ENCODE measurements around the gene RASGRP4.

RASGRP4 gene

DNA sequence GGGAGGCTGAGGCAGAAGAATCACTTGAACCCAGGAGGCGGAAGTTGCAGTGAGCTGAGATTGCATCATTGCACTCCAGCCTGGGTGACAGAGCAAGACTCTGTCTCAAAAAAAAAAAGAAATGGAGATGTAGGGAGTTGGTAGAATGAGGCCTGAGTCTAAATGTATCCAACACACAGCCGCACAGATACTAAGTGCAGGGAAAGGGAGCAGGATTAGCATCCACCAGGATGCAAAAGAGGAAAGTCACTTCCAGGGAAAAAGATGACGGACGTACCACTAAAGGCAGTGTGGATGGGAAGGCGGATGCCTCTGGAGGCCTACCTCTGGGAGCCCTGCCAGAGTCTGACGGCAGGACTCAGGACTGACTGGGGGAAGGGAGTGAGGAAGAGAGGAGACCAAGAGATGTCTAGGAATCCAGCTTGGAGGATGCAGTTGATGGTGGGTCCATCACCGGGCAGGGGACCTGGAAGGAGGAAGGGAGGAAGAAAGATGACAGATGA is 16.3 kb downstream of the RASGRP4 start:
- POLR2A ChIA-PET = no interaction called here
- Histone ChIP-seq H3K27ac (ENCODE audit: extremely low read depth, low read depth, low read length) (no peak overlapping the region), H3K4me3 (ENCODE audit: low read depth, low read length) (no peak overlapping the region), H3K9me3 (ENCODE audit: control insufficient read depth, insufficient read depth, low read depth, low read length) (no peaks in the 10 kb centered on the region), H3K4me1 (ENCODE audit: control insufficient read depth, insufficient read depth, low read length) (no peaks in the 10 kb centered on the region), H3K36me3 (ENCODE audit: control insufficient read depth in 2 of 2, insufficient read depth in 1 of 2, low read length in 2 of 2) (peaks cover 14 to 26% of the 10 kb centered on the region in 2 experiments; a peak in 2 of 3 replicates)
- CTCF ChIA-PET = interaction anchor here (0.6 kb wide), 2 partner anchors 62 to 160 kb away, joined by 3 read pairs; no protein-coding TSS in a partner anchor
- TF ChIP-seq ZNF366 (tag by site-specific recombination; conservative IDR thresholded peaks at IDR 0.05) (peak; percentile 51), ZNF157 (tag by site-specific recombination; IDR thresholded peaks at IDR 0.05) (no peak), ZFP41 (tag by site-specific recombination; IDR thresholded peaks at IDR 0.05; ENCODE audit: borderline replicate concordance) (no peak), SP7 (tag by site-specific recombination; IDR thresholded peaks at IDR 0.05) (0 out of 2 replicates have a peak, but pooled peaks have one; percentile 23), ZSCAN18 (tag by site-specific recombination; IDR thresholded peaks at IDR 0.05) (no peak), ZBTB11 (tag by site-specific recombination; conservative IDR thresholded peaks at IDR 0.05; ENCODE audit: low read depth) (0 out of 2 replicates have a peak, but pooled peaks have one; percentile 41), PRDM1 (tag by site-specific recombination; IDR thresholded peaks at IDR 0.05) (peak; percentile 60), ZFP69B (tag by site-specific recombination; IDR thresholded peaks at IDR 0.05) (peak; percentile 56), ZNF785 (tag by site-specific recombination; IDR thresholded peaks at IDR 0.05) (0 out of 2 replicates have a peak, but pooled peaks have one; percentile 44), ZBTB17 (tag by site-specific recombination; IDR thresholded peaks at IDR 0.05) (peak; percentile 91), BCL6B (tag by site-specific recombination; IDR thresholded peaks at IDR 0.05) (peak; percentile 60; the same call in 1 of the 2 replicates), YY2 (tag by site-specific recombination; IDR thresholded peaks at IDR 0.05) (0 out of 2 replicates have a peak, but pooled peaks have one; percentile 37), ZBTB21 (tag by site-specific recombination; IDR thresholded peaks at IDR 0.05) (0 out of 2 replicates have a peak, but pooled peaks have one; percentile 6), SCRT1 (tag by site-specific recombination; IDR thresholded peaks at IDR 0.05; ENCODE audit: borderline replicate concordance) (no peak), ZBTB20 (tag by site-specific recombination; IDR thresholded peaks at IDR 0.05) (peak; percentile 19; the same call in 1 of the 2 replicates), ZNF48 (tag by site-specific recombination; IDR thresholded peaks at IDR 0.05) (no peak), ZNF138 (tag by site-specific recombination; IDR thresholded peaks at IDR 0.05; ENCODE audit: borderline replicate concordance) (no peak), IKZF3 (tag by site-specific recombination; IDR thresholded peaks at IDR 0.05) (0 out of 2 replicates have a peak, but pooled peaks have one; percentile 35), SP2 (tag by site-specific recombination; IDR thresholded peaks at IDR 0.05) (0 out of 2 replicates have a peak, but pooled peaks have one; percentile 5), GLIS1 (tag by site-specific recombination; IDR thresholded peaks at IDR 0.05) (0 out of 2 replicates have a peak, but pooled peaks have one; percentile 14), KLF8 (tag by site-specific recombination; IDR thresholded peaks at IDR 0.05) (peak; percentile 41), ZNF600 (tag by site-specific recombination; IDR thresholded peaks at IDR 0.05) (peak; percentile 87), ZNF777 (tag by site-specific recombination; IDR thresholded peaks at IDR 0.05; ENCODE audit: borderline replicate concordance) (0 out of 2 replicates have a peak, but pooled peaks have one; percentile 53), ZIC2 (tag by site-specific recombination; IDR thresholded peaks at IDR 0.05) (no peak), KLF16 (tag by site-specific recombination; IDR thresholded peaks at IDR 0.05) (0 out of 2 replicates have a peak, but pooled peaks have one; percentile 61)
- TF ChIP-seq, protein P1, sequence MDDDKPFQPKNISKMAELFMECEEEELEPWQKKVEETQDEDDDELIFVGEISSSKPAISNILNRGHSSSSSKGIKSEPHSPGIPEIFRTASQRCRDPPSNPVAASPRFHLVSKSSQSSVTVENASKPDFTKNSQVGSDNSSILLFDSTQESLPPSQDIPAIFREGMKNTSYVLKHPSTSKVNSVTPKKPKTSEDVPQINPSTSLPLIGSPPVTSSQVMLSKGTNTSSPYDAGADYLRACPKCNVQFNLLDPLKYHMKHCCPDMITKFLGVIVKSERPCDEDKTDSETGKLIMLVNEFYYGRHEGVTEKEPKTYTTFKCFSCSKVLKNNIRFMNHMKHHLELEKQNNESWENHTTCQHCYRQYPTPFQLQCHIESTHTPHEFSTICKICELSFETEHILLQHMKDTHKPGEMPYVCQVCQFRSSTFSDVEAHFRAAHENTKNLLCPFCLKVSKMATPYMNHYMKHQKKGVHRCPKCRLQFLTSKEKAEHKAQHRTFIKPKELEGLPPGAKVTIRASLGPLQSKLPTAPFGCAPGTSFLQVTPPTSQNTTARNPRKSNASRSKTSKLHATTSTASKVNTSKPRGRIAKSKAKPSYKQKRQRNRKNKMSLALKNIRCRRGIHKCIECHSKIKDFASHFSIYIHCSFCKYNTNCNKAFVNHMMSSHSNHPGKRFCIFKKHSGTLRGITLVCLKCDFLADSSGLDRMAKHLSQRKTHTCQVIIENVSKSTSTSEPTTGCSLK (tag by site-specific recombination; IDR thresholded peaks at IDR 0.05) = no peak
- TF ChIP-seq, protein P2, sequence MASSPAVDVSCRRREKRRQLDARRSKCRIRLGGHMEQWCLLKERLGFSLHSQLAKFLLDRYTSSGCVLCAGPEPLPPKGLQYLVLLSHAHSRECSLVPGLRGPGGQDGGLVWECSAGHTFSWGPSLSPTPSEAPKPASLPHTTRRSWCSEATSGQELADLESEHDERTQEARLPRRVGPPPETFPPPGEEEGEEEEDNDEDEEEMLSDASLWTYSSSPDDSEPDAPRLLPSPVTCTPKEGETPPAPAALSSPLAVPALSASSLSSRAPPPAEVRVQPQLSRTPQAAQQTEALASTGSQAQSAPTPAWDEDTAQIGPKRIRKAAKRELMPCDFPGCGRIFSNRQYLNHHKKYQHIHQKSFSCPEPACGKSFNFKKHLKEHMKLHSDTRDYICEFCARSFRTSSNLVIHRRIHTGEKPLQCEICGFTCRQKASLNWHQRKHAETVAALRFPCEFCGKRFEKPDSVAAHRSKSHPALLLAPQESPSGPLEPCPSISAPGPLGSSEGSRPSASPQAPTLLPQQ (tag by site-specific recombination; IDR thresholded peaks at IDR 0.05) = peak; percentile 63
